Suprapubic skin (tissue), 3 donors: ENCODE data around the gene CAPN8.

ENCODE experiments used
- CTCF ChIP-seq, 2 donors: fragments of 200-600 bp in 1 of 2; fragments of 450-650 bp in 1 of 2; sonication (generic) in 1 of 2; IDR thresholded peaks; one replicate each; pipeline ENCODE4 v1.5.1; 2016 to 2019; ENCODE audit warnings: antibody characterized with exemption in 2 of 2, mild to moderate bottlenecking in 1 of 2, moderate library complexity in 1 of 2
- POLR2A ChIP-seq, 2 donors: fragments of 450-650 bp; IDR thresholded peaks; one replicate each; pipeline ENCODE4 v1.6.1; 2017; ENCODE audit warnings: antibody characterized with exemption in 2 of 2, mild to moderate bottlenecking in 2 of 2, moderate library complexity in 2 of 2

- no peak for TF ChIP-seq POLR2A (IDR thresholded peaks at IDR 0.05)
- TF ChIP-seq CTCF (IDR thresholded peaks at IDR 0.05), result no peak
Observed at GRCh38 chr1:223708001-223708359, 42.5 kb upstream of the CAPN8 start.
